Stimulated activated naive B cell treated with anti-CD40 and anti-IgM and Interleukin-4, amounts not matched to agents 10 μg/mL and 1 μg/mL and 100 μg/mL, for 72 hours (primary cell): ENCODE measurements around the gene PHTF2.

ENCODE experiments used
- ATAC-seq, 2 donors: fragments of 150-1000 bp; cut with Tn5 transposase; replicated peaks; 2 replicates each; pipeline ENCODE4 v1.10.0; 2021; ENCODE audit warnings: moderate library complexity in 1 of 2
- DNase-seq: peaks from one replicate; pipeline ENCODE4 v3.0.0; 2021
- H3K27ac Mint-ChIP-seq: one replicate; pipeline ENCODE4 v1.8.0; 2022; ENCODE audit warnings: mild to moderate bottlenecking, mixed read lengths
- H3K27me3 Mint-ChIP-seq, 2 donors: one replicate each; pipeline ENCODE4 v1.8.0; 2022; ENCODE audit warnings: mixed read lengths in 2 of 2
- H3K36me3 Mint-ChIP-seq, 2 donors: one replicate each; pipeline ENCODE4 v1.8.0; 2022; ENCODE audit warnings: mixed read lengths in 2 of 2, mild to moderate bottlenecking in 1 of 2
- H3K4me1 Mint-ChIP-seq, 2 donors: one replicate each; pipeline ENCODE4 v1.8.0; 2022; ENCODE audit warnings: mixed read lengths in 2 of 2, mild to moderate bottlenecking in 1 of 2
- H3K4me3 Mint-ChIP-seq, 2 donors: one replicate each; pipeline ENCODE4 v1.8.0; 2022; ENCODE audit warnings: mild to moderate bottlenecking in 2 of 2, mixed read lengths in 2 of 2, moderate library complexity in 1 of 2
- H3K9me3 Mint-ChIP-seq, 2 donors: one replicate each; pipeline ENCODE4 v1.8.0; 2022; ENCODE audit warnings: mixed read lengths in 2 of 2, mild to moderate bottlenecking in 1 of 2

The PHTF2 gene

DNA sequence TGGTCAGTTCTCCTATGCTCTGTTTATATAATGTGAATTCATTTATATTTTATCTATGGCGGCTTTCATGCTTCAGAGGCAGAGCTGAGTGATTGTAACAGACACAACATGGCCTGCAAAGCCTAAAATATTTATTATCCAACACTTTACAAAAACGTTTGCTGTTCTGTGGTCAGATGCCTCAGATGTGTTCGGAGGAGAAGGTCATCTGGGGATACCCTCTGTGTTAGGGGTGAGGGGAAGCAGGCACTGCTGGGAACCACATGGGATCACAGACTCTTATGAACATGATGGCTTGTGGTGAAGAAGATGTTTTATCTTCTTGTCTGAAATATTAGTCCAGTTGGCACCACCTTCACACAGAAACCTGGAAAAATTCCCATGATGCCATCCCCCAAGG, 203.4 kb downstream of the PHTF2 start:
- Mint-ChIP-seq H3K4me1 (no peaks in the 10 kb centered on the region), H3K9me3 (peaks cover 0 to 8% of the 10 kb centered on the region in 2 donors), H3K27ac (no peak overlapping the region), H3K4me3 (no peak overlapping the region), H3K27me3 (no peaks in the 10 kb centered on the region), H3K36me3 (no peaks in the 10 kb centered on the region)
- ATAC-seq (no peak), DNase-seq (no peak)

DNA sequence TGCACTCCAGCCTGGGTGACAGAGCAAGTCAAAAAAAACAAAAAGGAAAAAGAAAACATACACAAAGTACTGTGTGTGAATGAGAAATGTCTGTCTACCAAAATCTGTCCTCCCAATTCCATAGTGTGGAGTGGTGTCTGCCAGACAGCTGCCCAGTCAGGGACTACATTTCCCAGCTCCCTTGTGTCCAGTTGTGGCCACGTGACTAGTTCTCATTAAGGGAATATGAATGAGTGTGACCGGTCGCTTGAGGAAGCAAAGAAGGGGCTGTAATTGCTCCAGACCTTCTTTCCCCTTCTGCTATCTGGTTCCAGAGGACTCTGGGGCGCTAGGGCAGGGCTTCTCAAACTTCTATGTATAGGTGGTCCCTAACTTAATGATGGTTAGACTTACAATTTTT, 204.1 kb downstream of the PHTF2 start:
- DNase-seq = no peak
- H3K9me3 Mint-ChIP-seq = peaks cover 0 to 8% of the 10 kb centered on the region in 2 donors

DNA sequence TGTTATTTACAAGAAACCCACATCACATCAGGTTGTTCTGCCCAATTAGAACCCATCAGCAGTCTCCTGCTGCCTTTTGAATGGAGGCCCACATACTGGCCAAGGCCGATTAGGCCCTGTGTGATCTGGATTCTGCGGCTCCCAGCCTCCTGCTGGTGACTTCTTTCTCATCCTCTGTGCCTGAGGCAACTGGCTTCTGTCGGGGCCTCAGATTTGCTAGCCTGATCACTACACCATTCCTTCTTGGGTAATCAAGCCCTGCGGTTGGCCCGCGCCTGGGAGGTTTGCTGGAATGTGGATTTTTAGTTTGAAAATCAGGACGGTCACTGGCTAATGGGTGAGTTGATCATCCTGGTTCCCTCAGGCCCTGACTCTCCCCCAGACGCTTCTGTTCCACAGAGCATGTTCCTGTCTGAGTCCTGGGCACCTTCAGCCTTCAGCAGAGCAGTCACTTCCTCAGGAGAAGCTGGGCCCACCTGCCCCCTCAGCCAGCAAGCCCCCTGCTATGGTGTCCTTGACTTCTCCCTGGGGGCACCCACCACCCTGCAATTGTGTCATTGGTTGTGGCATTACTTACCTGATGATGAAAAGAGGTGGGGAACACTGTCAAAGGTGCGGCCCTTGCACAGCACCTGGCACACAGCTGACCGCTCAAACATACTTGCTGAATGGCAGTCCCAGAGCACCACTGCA, 207.6 kb downstream of the PHTF2 start:
- H3K9me3 Mint-ChIP-seq = peaks cover 0 to 4% of the 10 kb centered on the region in 2 donors
- H3K4me1 Mint-ChIP-seq = no peaks in the 10 kb centered on the region
- no peak overlapping the region for H3K4me3 Mint-ChIP-seq
- ATAC-seq (no peak), DNase-seq (no peak)
- H3K36me3 Mint-ChIP-seq = no peaks in the 10 kb centered on the region
- no peak overlapping the region for H3K27ac Mint-ChIP-seq
- H3K27me3 Mint-ChIP-seq = no peaks in the 10 kb centered on the region

More for the DNA sequence above, 204.1 kb downstream of the PHTF2 start:
- H3K4me3 Mint-ChIP-seq = no peak overlapping the region
- no peak overlapping the region for H3K27ac Mint-ChIP-seq
- H3K4me1 Mint-ChIP-seq = no peaks in the 10 kb centered on the region
- no peaks in the 10 kb centered on the region for H3K36me3 Mint-ChIP-seq
- H3K27me3 Mint-ChIP-seq = no peaks in the 10 kb centered on the region
- no peak for ATAC-seq
